Measurements from ENCODE around the gene GRIP2.

GRIP2 gene

GRCh38 chr3:14550651-14551611, 10.8 kb upstream of the GRIP2 start:
- Histone ChIP-seq H3K4ac (ENCODE audit: low read depth in 1 of 2, low read length in 2 of 2) (no peak overlapping the region), H4K91ac (ENCODE audit: low read length) (no peak overlapping the region), H3K4me2 (ENCODE audit: low read length, poor library complexity, severe bottlenecking) (no peak overlapping the region), H2BK120ac (ENCODE audit: low read depth, low read length) (no peak overlapping the region), H2BK5ac (ENCODE audit: low read depth, low read length, poor library complexity, severe bottlenecking) (no peak overlapping the region), H3K9ac (ENCODE audit: low read length) (no peak overlapping the region), H3K4me1 (ENCODE audit: control insufficient read depth, insufficient read depth, low read depth, low read length) (peaks cover 17% of the 10 kb centered on the region), H2BK15ac (ENCODE audit: low read depth, poor library complexity, severe bottlenecking) (no peak overlapping the region), H4K8ac (ENCODE audit: low read length) (no peak overlapping the region), H2AK5ac (ENCODE audit: low read length, severe bottlenecking) (no peak overlapping the region), H3K27me3 (ENCODE audit: control insufficient read depth in 1 of 2, insufficient read depth in 1 of 2, low read length in 2 of 2) (peaks cover 53 to 92% of the 10 kb centered on the region in 2 experiments), H3K27ac (ENCODE audit: low read length, poor library complexity, severe bottlenecking) (no peak overlapping the region), H2BK12ac (ENCODE audit: low read length in 2 of 2) (no peak overlapping the region), H3K9me3 (ENCODE audit: control insufficient read depth, low read length) (no peaks in the 10 kb centered on the region), H2AFZ (ENCODE audit: low read depth, low read length) (no peak overlapping the region), H3K23ac (ENCODE audit: low read length in 2 of 2) (no peak overlapping the region), H3K36me3 (ENCODE audit: control insufficient read depth in 1 of 2, insufficient read depth in 2 of 2, low read depth in 1 of 2, low read length in 2 of 2) (no peaks in the 10 kb centered on the region), H3K4me3 (ENCODE audit: insufficient read depth in 1 of 2, low read depth in 1 of 2, low read length in 2 of 2) (no peak overlapping the region), H3K79me1 (replicated peaks; ENCODE audit: low read length, poor library complexity, severe bottlenecking) (no peaks in the 10 kb centered on the region), H3K14ac (ENCODE audit: low read length in 2 of 2) (no peak overlapping the region), H3K18ac (ENCODE audit: low read depth in 1 of 2, low read length in 2 of 2) (no peak overlapping the region)
- WGBS = 77% methylated on average over 23 of the region's 24 CpGs
- no peak for DNase-seq

- no peaks in the 10 kb centered on the region for H3K9me3 ChIP-seq (ENCODE audit: control insufficient read depth, low read length)
- no peak overlapping the region for H4K8ac ChIP-seq (ENCODE audit: low read length)
- no peak overlapping the region for H2AFZ ChIP-seq (ENCODE audit: low read depth, low read length)
- H2BK12ac ChIP-seq (ENCODE audit: low read length in 2 of 2) = no peak overlapping the region
- no peak overlapping the region for H3K4me2 ChIP-seq (ENCODE audit: low read length, poor library complexity, severe bottlenecking)
- WGBS = 89% methylated on average over 5 of the region's 6 CpGs
- H3K79me1 ChIP-seq (replicated peaks; ENCODE audit: low read length, poor library complexity, severe bottlenecking) = no peaks in the 10 kb centered on the region
- H3K9ac ChIP-seq (ENCODE audit: low read length) = no peak overlapping the region
- no peak overlapping the region for H3K4me3 ChIP-seq (ENCODE audit: insufficient read depth in 1 of 2, low read depth in 1 of 2, low read length in 2 of 2)
- no peaks in the 10 kb centered on the region for H3K36me3 ChIP-seq (ENCODE audit: control insufficient read depth in 1 of 2, insufficient read depth in 2 of 2, low read depth in 1 of 2, low read length in 2 of 2)
- no peak overlapping the region for H3K27ac ChIP-seq (ENCODE audit: low read length, poor library complexity, severe bottlenecking)
- H3K27me3 ChIP-seq (ENCODE audit: control insufficient read depth in 1 of 2, insufficient read depth in 1 of 2, low read length in 2 of 2) = peaks cover 48 to 92% of the 10 kb centered on the region in 2 experiments
- H3K14ac ChIP-seq (ENCODE audit: low read length in 2 of 2) = no peak overlapping the region
- no peak overlapping the region for H2BK5ac ChIP-seq (ENCODE audit: low read depth, low read length, poor library complexity, severe bottlenecking)
- no peak overlapping the region for H4K91ac ChIP-seq (ENCODE audit: low read length)
- no peak overlapping the region for H2AK5ac ChIP-seq (ENCODE audit: low read length, severe bottlenecking)
- no peak overlapping the region for H3K23ac ChIP-seq (ENCODE audit: low read length in 2 of 2)
- H3K4ac ChIP-seq (ENCODE audit: low read depth in 1 of 2, low read length in 2 of 2) = no peak overlapping the region
- no peak for DNase-seq
- peaks cover 15% of the 10 kb centered on the region for H3K4me1 ChIP-seq (ENCODE audit: control insufficient read depth, insufficient read depth, low read depth, low read length)
- H2BK120ac ChIP-seq (ENCODE audit: low read depth, low read length) = no peak overlapping the region
- H3K18ac ChIP-seq (ENCODE audit: low read depth in 1 of 2, low read length in 2 of 2) = no peak overlapping the region
- no peak overlapping the region for H2BK15ac ChIP-seq (ENCODE audit: low read depth, poor library complexity, severe bottlenecking)
Observed at GRCh38 chr3:14550181-14550580, 10.0 kb upstream of the GRIP2 start.

GRCh38 chr3:14549256-14549919, 9.2 kb upstream of the GRIP2 start:
- WGBS = 58% methylated on average over 8 of the region's 8 CpGs
- no peak overlapping the region for H3K4me3 ChIP-seq (ENCODE audit: insufficient read depth in 1 of 2, low read depth in 1 of 2, low read length in 2 of 2)

GRCh38 chr3:14548321-14548729, 8.2 kb upstream of the GRIP2 start:
- Histone ChIP-seq H3K18ac (ENCODE audit: low read depth in 1 of 2, low read length in 2 of 2) (peak overlapping the region in 1 of 2 experiments; percentile 16), H3K14ac (ENCODE audit: low read length in 2 of 2) (no peak overlapping the region), H3K27me3 (ENCODE audit: control insufficient read depth in 1 of 2, insufficient read depth in 1 of 2, low read length in 2 of 2) (peaks cover 34 to 92% of the 10 kb centered on the region in 2 experiments), H3K4me2 (ENCODE audit: low read length, poor library complexity, severe bottlenecking) (no peak overlapping the region), H3K79me1 (replicated peaks; ENCODE audit: low read length, poor library complexity, severe bottlenecking) (no peaks in the 10 kb centered on the region), H2AK5ac (ENCODE audit: low read length, severe bottlenecking) (no peak overlapping the region), H2BK5ac (ENCODE audit: low read depth, low read length, poor library complexity, severe bottlenecking) (no peak overlapping the region), H3K9ac (ENCODE audit: low read length) (no peak overlapping the region), H3K27ac (ENCODE audit: low read length, poor library complexity, severe bottlenecking) (no peak overlapping the region), H3K9me3 (ENCODE audit: control insufficient read depth, low read length) (no peaks in the 10 kb centered on the region), H4K91ac (ENCODE audit: low read length) (no peak overlapping the region), H3K4me3 (ENCODE audit: insufficient read depth in 1 of 2, low read depth in 1 of 2, low read length in 2 of 2) (no peak overlapping the region), H2BK120ac (ENCODE audit: low read depth, low read length) (no peak overlapping the region), H3K23ac (ENCODE audit: low read length in 2 of 2) (no peak overlapping the region), H2BK15ac (ENCODE audit: low read depth, poor library complexity, severe bottlenecking) (no peak overlapping the region), H3K4ac (ENCODE audit: low read depth in 1 of 2, low read length in 2 of 2) (no peak overlapping the region), H3K36me3 (ENCODE audit: control insufficient read depth in 1 of 2, insufficient read depth in 2 of 2, low read depth in 1 of 2, low read length in 2 of 2) (no peaks in the 10 kb centered on the region), H2BK12ac (ENCODE audit: low read length in 2 of 2) (no peak overlapping the region), H4K8ac (ENCODE audit: low read length) (no peak overlapping the region), H3K4me1 (ENCODE audit: control insufficient read depth, insufficient read depth, low read depth, low read length) (peaks cover 15% of the 10 kb centered on the region), H2AFZ (ENCODE audit: low read depth, low read length) (no peak overlapping the region)
- WGBS = 23% methylated on average over 12 of the region's 12 CpGs
- peak; percentile 63 for DNase-seq

More at GRCh38 chr3:14549256-14549919, 9.2 kb upstream of the GRIP2 start:
- Histone ChIP-seq H3K23ac (ENCODE audit: low read length in 2 of 2) (no peak overlapping the region), H3K4me1 (ENCODE audit: control insufficient read depth, insufficient read depth, low read depth, low read length) (peaks cover 15% of the 10 kb centered on the region), H4K91ac (ENCODE audit: low read length) (no peak overlapping the region), H2BK120ac (ENCODE audit: low read depth, low read length) (no peak overlapping the region), H3K14ac (ENCODE audit: low read length in 2 of 2) (no peak overlapping the region), H2AK5ac (ENCODE audit: low read length, severe bottlenecking) (no peak overlapping the region), H3K9me3 (ENCODE audit: control insufficient read depth, low read length) (no peaks in the 10 kb centered on the region), H3K18ac (ENCODE audit: low read depth in 1 of 2, low read length in 2 of 2) (no peak overlapping the region), H3K4ac (ENCODE audit: low read depth in 1 of 2, low read length in 2 of 2) (no peak overlapping the region), H2AFZ (ENCODE audit: low read depth, low read length) (no peak overlapping the region), H2BK5ac (ENCODE audit: low read depth, low read length, poor library complexity, severe bottlenecking) (no peak overlapping the region), H4K8ac (ENCODE audit: low read length) (no peak overlapping the region), H2BK15ac (ENCODE audit: low read depth, poor library complexity, severe bottlenecking) (no peak overlapping the region), H3K27ac (ENCODE audit: low read length, poor library complexity, severe bottlenecking) (no peak overlapping the region), H3K27me3 (ENCODE audit: control insufficient read depth in 1 of 2, insufficient read depth in 1 of 2, low read length in 2 of 2) (peaks cover 41 to 94% of the 10 kb centered on the region in 2 experiments), H3K9ac (ENCODE audit: low read length) (no peak overlapping the region), H3K79me1 (replicated peaks; ENCODE audit: low read length, poor library complexity, severe bottlenecking) (no peaks in the 10 kb centered on the region), H3K4me2 (ENCODE audit: low read length, poor library complexity, severe bottlenecking) (no peak overlapping the region), H3K36me3 (ENCODE audit: control insufficient read depth in 1 of 2, insufficient read depth in 2 of 2, low read depth in 1 of 2, low read length in 2 of 2) (no peaks in the 10 kb centered on the region), H2BK12ac (ENCODE audit: low read length in 2 of 2) (no peak overlapping the region)
- DNase-seq = peak; percentile 26

Measured in mesenchymal stem cell (in vitro differentiated cells and primary cell).